Large intestine (tissue), 1 donor: ENCODE results near the gene STX5. TPM values are rescaled to one million over a fixed set of nuclear protein-coding genes. Genes with fewer than 3 reads are reported as not detected.

Experiments
- polyA plus RNA-seq: library from polyadenylated mRNA; unstranded; fragments of 120-200 nt; gene quantifications from one replicate; pipeline ENCODE4 v1.2.1, GENCODE V29; 2013

Gene STX5
- polyA plus RNA-seq, 1 donor = 42.4 TPM

Other genes starting within 250 kb of the STX5 start
- gene TUT1, start 240.5 kb downstream of the STX5 start, polyA plus RNA-seq = 18.7 TPM
- 51.6 TPM for gene MTA2, start 230.2 kb downstream of the STX5 start, polyA plus RNA-seq
- gene EML3, start 219.3 kb downstream of the STX5 start, polyA plus RNA-seq = 25.3 TPM
- 4.5 TPM for gene ROM1, start 218.8 kb downstream of the STX5 start, polyA plus RNA-seq
- 40.0 TPM for gene B3GAT3, start 210.1 kb downstream of the STX5 start, polyA plus RNA-seq
- gene GANAB, start 185.4 kb downstream of the STX5 start, polyA plus RNA-seq = 272 TPM
- 15.2 TPM for gene INTS5, start 178.7 kb downstream of the STX5 start, polyA plus RNA-seq
- gene C11orf98, start 166.8 kb downstream of the STX5 start, polyA plus RNA-seq = 60.4 TPM
- 8.7 TPM for gene CSKMT, start 166.7 kb downstream of the STX5 start, polyA plus RNA-seq
- gene UQCC3, start 160.4 kb downstream of the STX5 start, polyA plus RNA-seq = 10.4 TPM
- 5.7 TPM for gene LBHD1, start 159.8 kb downstream of the STX5 start, polyA plus RNA-seq
- 146 TPM for gene UBXN1, start 153.0 kb downstream of the STX5 start, polyA plus RNA-seq
- gene LRRN4CL, start 142.5 kb downstream of the STX5 start, polyA plus RNA-seq = 2.9 TPM
- gene BSCL2, start 124.6 kb downstream of the STX5 start, polyA plus RNA-seq = 38.6 TPM
- gene GNG3, start 124.4 kb downstream of the STX5 start, polyA plus RNA-seq = 10.9 TPM
- 65.1 TPM for gene HNRNPUL2, start 104.6 kb downstream of the STX5 start, polyA plus RNA-seq
- 37.9 TPM for gene TTC9C, start 103.6 kb downstream of the STX5 start, polyA plus RNA-seq
- gene ZBTB3, start 77.9 kb downstream of the STX5 start, polyA plus RNA-seq = 7.2 TPM
- 87.5 TPM for gene POLR2G, start 70.5 kb downstream of the STX5 start, polyA plus RNA-seq
- gene TAF6L, start 60.7 kb downstream of the STX5 start, polyA plus RNA-seq = 28.5 TPM
- gene TMEM179B, start 44.6 kb downstream of the STX5 start, polyA plus RNA-seq = 69.5 TPM
- gene TMEM223, start 40.0 kb downstream of the STX5 start, polyA plus RNA-seq = 18.4 TPM
- gene NXF1, start 26.6 kb downstream of the STX5 start, polyA plus RNA-seq = 89.3 TPM
- 0.76 TPM for gene TEX54, start 790 bp upstream of the STX5 start, polyA plus RNA-seq
- 38.4 TPM for gene WDR74, start 7.5 kb upstream of the STX5 start, polyA plus RNA-seq
- gene SLC3A2, start 48.8 kb upstream of the STX5 start, polyA plus RNA-seq = 182 TPM
- gene CHRM1, start 89.3 kb upstream of the STX5 start, polyA plus RNA-seq = 1.3 TPM
- gene SLC22A6, start 152.9 kb upstream of the STX5 start, polyA plus RNA-seq = not detected
- 0.07 TPM for gene SLC22A8, start 183.8 kb upstream of the STX5 start, polyA plus RNA-seq